GM18517 (cell line): ENCODE results near the gene AHI1.
"Not testable (repeated sequence)": the region's sequence is repeated elsewhere in the genome, so short reads cannot be mapped to it uniquely, and the experiment has no call there.

ENCODE experiments used
- ATAC-seq: cut with Tn5 transposase; IDR thresholded peaks from one replicate; pipeline ENCODE4 v1.9.1; 2021; ENCODE audit warnings: mild to moderate bottlenecking, moderate library complexity; ENCODE audit not compliant: unreplicated experiment

Gene AHI1

DNA sequence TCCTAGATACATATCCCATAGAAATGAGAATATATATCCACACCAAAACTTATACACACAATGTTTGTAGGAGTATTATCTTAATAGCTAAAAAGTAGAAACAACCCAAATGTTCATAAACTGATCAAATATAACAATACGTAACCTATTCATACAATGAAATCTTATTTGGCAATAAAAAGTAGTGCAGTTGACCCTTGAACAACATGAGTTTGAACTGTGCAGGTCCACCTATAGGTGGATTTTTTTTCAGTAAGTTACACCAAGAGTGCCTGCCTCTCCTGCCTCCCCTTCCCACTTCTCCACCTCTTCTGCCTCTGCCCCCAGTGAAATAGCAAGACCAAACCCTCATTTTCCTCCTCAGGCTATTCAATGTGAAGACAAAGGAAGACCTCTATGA, 95.2 kb downstream of the AHI1 start:
- ATAC-seq, result no peak

DNA sequence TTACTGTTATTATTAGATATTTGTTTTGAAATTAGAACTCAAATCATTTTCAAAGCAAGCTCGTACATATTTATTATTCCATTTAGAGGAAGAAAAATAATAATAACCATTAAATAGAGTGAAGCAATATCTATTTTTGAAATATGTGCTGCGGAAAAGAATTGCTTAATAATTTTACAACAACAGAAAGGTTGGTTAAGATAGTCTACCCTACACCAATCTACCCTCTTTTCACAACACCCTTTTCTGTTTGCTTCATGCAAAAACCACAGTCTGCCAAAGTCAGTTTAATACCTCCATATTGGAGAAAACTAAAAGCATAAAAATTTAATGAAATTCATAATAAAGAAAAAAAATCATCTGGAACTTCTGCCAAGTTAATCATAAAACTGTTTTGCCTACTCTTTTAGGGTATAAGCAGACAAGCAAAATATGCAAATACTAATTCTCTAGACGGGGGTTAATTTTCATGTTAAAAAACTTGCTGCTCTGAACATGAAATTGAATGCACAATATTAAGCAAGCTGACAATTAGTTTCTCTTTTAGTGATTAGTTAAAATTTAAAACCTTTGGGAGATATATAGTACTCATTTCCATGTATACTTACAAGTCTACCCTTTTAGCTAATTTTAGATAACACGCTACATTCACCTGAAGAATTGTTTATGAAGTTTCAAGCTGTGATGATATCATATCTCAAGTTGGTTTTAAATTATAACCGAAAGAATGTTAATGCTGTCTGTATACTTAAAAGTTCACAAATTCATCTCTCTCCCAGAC, 100.2 kb downstream of the AHI1 start:
- no peak for ATAC-seq

- ATAC-seq, result no peak
Observed at GRCh38 chr6:135395136-135395535, 102.4 kb downstream of the AHI1 start.

GRCh38 chr6:135393289-135393688, 104.3 kb downstream of the AHI1 start:
- ATAC-seq, result no peak

GRCh38 chr6:135390458-135390857, 107.1 kb downstream of the AHI1 start:
- ATAC-seq, result no peak

GRCh38 chr6:135385299-135385698, 112.2 kb downstream of the AHI1 start:
- ATAC-seq, result no peak

DNA sequence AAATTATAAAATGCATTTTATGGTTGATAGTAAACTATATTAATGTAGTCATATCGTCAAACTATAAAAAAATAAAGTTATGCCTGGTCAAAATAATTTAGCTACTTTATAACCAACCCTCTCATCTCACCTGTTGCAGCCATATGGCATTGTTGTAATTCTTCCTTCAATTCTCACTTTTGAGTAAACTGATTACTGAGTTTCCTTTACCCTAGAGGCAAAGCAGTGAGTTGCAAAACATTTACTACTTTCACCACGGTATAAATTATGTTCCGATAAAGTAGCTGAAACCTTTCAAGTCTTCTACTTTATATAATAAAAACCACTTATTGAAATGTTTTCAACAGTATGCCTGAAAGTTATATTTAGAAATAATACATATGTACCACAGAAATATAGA, 113.8 kb downstream of the AHI1 start:
- ATAC-seq, result no peak

GRCh38 chr6:135383301-135383700, 114.2 kb downstream of the AHI1 start:
- no peak for ATAC-seq

DNA sequence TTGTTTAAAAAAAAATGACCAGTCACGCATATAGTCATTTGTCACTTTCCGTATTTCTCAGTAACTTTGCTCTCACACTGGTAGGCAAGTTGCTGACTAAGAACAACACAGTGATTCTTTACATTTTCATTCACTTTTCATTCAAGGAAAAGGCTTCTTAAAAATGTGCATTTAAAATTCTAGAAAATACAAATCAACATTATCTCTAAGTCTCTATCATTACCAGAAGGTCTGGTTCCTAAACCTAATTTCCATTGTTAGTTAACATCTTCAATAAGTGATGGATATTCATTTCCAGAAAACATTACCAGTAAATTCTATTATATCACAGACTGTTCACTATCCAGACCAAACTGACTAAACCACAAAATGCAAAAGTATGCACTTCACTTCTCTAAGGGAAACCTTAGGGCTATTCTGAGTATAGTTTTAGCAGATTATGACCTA, 115.3 kb downstream of the AHI1 start:
- ATAC-seq, result peak; percentile 90

DNA sequence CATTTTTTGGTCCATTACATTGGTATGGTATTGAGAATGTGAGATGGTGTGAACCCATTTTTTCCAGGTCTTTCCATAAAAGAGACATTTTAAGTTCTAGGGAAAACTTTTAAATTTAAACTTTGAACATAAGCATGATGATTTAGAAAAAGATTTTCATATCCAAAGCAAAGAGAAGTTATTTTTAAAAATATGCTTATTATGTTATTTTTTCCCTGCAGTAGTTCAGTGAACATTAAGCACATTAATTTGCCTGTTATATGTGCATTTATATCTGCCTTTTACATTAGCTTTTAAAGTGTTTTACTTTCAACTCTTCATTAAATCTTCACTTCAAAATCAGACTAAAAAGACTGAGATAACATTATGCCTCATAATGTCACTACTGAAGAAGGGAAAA, 116.7 kb downstream of the AHI1 start:
- ATAC-seq, result no peak

GRCh38 chr6:135379647-135380046, 117.9 kb downstream of the AHI1 start:
- ATAC-seq, result no peak

DNA sequence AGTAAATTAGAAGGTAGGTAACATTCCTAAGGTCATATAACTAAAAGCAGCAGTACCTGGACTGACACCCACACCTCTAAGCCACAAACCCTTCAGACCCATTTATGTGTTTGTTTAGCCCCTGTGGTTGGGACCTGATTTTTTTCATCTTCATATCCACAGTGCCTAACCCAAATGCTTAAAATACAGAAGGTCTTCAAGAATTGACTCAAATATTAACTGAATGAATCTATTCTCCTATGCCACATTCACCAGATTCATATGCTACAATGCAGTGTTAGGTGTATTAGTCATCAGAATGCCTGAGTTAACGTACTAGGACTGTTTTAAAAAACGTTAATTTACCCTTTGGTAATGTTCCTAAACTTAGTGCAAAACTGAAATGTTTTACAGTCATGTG, 124.8 kb downstream of the AHI1 start:
- no peak for ATAC-seq

DNA sequence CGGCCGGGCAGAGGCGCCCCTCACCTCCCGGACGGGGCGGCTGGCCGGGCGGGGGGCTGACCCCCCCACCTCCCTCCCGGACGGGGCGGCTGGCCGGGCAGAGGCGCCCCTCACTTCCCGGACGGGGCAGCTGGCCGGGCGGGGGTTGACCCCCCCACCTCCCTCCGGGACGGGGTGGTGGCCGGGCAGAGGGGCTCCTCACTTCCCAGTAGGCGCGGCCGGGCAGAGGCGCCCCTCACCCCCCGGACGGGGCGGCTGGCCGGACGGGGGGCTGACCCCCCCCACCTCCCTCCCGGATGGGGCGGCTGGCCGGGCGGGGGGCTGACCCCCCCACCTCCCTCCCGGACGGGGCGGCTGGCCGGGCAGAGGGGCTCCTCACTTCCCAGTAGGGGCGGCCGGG, 133.9 kb downstream of the AHI1 start:
- ATAC-seq, result not testable (repeated sequence)

GRCh38 chr6:135362124-135362523, 135.4 kb downstream of the AHI1 start:
- ATAC-seq, result no peak

- no peak for ATAC-seq
Observed at GRCh38 chr6:135360222-135360621, 137.3 kb downstream of the AHI1 start.

GRCh38 chr6:135358985-135359384, 138.6 kb downstream of the AHI1 start:
- ATAC-seq, result no peak

GRCh38 chr6:135358251-135358821, 139.2 kb downstream of the AHI1 start:
- ATAC-seq, result no peak

- ATAC-seq, result no peak
Observed at GRCh38 chr6:135354407-135354806, 143.1 kb downstream of the AHI1 start.

DNA sequence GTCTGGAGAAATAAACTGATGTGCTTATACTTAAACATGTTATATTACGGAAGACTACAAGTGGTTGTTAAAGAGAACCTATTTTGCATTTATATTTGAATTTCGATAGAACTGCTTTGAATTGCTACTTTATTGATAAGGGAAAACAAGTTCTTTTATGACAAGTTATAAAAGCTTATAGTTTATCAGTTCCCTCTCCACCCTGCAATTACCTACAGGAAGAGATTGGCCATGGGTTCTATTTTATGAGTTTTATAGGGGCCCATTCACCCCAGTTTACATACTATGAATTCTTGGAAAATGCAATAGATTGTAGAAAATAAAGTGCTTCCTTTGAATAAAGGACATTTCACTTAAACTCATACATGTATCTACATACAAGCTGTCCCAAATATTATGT, 144.4 kb downstream of the AHI1 start:
- no peak for ATAC-seq

- no peak for ATAC-seq
Observed at GRCh38 chr6:135351635-135352034, 145.9 kb downstream of the AHI1 start.

- ATAC-seq, result no peak
Observed at GRCh38 chr6:135347887-135348286, 149.7 kb downstream of the AHI1 start.

DNA sequence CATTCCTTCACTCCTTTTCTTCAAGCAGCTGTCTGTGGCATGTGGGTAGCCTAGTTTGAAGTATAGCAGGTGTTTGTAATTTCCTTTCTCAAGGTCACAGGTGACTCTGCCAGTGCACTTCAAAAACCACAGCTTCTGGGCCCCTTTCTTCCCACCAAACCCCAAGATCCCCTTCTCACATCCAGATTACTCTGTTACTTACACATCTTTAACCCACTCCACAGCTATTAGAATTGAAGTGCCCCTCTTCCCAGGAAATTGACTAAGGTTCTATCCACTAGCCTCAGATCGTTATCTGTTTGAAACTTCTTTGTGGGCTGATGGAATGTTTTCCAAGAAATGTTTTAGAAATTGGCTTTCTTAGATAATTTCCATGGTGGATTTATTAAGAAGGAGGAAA, 150.8 kb downstream of the AHI1 start:
- ATAC-seq, result no peak

- ATAC-seq, result no peak
Observed at GRCh38 chr6:135344526-135344925, 153.0 kb downstream of the AHI1 start.
